Measurements from ENCODE around the gene GFI1B. TPM values are rescaled to one million over a fixed set of nuclear protein-coding genes. Genes with fewer than 3 reads are reported as not detected.

GFI1B gene
- total RNA-seq, 8 experiments from 2014 or later, result 0.09 to 0.85 (median 0.13) TPM; not detected in 2

DNA sequence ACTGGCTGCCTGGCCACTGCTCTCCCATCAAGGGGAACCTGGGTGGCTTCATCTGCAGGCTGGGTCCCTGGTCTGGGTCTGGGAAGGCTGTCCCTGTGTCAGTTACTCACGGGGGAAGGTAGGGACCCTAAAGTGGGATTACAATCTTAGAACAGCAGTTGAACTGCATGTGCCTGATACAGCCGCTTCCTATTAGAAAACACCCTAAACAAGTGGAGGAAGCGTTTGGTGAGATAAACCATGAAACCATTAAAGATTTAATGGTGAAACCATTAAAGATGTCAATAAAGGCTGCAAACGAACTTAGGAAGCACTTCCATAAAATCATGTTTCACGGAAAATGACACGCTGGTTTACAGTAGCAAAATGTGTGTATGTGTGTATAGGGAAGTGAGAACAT, 2.5 kb upstream of the GFI1B start:
- 20 to 74% (median 50%) methylated on average over 2 to 6 of the region's 6 CpGs; no CpG with 5 or more reads in 3 of the 10 experiments for WGBS, 10 experiments
- no peak overlapping the region for H3K4me3 ChIP-seq
- no peak overlapping the region for H3K27ac ChIP-seq
- ATAC-seq (replicated peaks in 6 of 8), result no peak
- in situ Hi-C loops (cut with MboI; ENCODE audit: low pct_unique_long_range_greater_than_20kb in 2 of 9, low sequenced_read_pairs in 9 of 9, unreplicated experiment in 9 of 9), result no loop called here
- peaks cover 3 to 7% of the 10 kb centered on the region in 2 donors for H3K4me1 ChIP-seq (replicated peaks in 1 of 2)

DNA sequence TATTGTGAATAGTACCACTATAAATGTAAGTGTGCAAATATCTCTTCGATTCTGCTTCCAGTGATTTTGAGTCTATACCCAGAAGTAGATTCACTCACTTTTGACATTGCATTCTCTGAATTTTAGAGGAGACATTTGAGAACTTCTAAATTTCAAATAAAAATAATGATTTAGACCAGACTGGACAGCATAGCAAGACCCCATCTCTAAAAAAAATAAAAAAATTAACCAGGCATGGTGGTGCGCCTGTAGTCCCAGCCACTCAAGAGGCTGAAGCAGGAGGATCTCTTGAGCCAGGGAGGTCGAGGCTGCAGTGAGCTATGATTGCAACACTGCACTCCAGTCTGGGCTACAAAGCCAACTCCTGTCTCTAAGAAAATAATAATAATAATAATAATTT, 1.9 kb upstream of the GFI1B start:
- no peak for ATAC-seq (replicated peaks in 6 of 8)
- 0 to 100% (median 80%) methylated on average over 1 to 3 of the region's 3 CpGs; no CpG with 5 or more reads in 1 of the 10 experiments for WGBS, 10 experiments

DNA sequence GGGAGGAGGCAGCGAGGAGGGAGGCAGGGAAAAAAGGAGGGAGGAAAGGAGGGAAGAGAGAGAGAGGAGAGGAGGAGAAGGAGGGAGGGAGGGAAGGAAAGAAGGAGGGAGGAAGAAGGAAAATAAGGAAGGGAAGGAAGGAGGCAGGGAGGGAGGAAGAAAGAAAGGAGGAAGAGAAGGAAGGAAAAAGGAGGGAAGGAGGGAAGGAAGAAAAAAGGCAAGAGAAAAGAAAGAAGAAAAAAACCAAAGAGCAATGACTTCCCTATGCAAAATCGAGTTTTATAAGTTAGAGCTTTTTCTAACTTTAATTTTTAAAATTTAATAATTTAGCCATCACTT, 413 bp upstream of the GFI1B start:
- Histone ChIP-seq H3K4me1 (replicated peaks in 1 of 2) (peaks cover 3 to 7% of the 10 kb centered on the region in 2 donors), H3K27ac (no peak overlapping the region), H3K4me3 (no peak overlapping the region)
- ATAC-seq (replicated peaks in 6 of 8), result no peak
- WGBS, 10 experiments, result 0 to 28% (median 7%) methylated on average over 1 to 2 of the region's 2 CpGs; no CpG with 5 or more reads in 1 of the 10 experiments
- in situ Hi-C loops (cut with MboI; ENCODE audit: low pct_unique_long_range_greater_than_20kb in 2 of 9, low sequenced_read_pairs in 9 of 9, unreplicated experiment in 9 of 9), result no loop called here

More for the DNA sequence above, 1.9 kb upstream of the GFI1B start:
- Histone ChIP-seq H3K27ac (no peak overlapping the region), H3K4me3 (no peak overlapping the region), H3K4me1 (replicated peaks in 1 of 2) (peaks cover 3 to 7% of the 10 kb centered on the region in 2 donors)
- in situ Hi-C loops (cut with MboI; ENCODE audit: low pct_unique_long_range_greater_than_20kb in 2 of 9, low sequenced_read_pairs in 9 of 9, unreplicated experiment in 9 of 9), result no loop called here

DNA sequence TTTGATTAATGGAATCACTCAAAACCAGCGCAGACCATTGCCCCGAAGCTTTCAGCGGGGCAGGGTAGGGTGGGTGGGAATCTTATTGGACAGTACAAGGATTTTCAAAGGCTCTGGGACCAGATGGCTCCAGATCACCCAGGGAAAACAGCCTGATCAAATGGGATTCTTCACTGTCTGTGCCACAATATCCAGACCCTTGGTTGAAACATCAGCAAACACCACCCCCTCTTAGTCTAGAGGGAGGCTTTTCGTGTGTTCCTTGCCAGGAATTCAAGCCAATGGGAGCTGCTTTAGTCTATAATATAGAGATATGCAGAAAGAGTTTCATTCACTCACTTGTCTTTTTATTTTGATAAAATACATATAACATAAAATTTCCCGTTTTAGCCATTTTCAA, 1.7 kb downstream of the GFI1B start:
- 14 to 100% (median 58%) methylated on average over 1 to 5 of the region's 5 CpGs; no CpG with 5 or more reads in 1 of the 10 experiments for WGBS, 10 experiments
- ATAC-seq (replicated peaks in 6 of 8), result no peak
- in situ Hi-C loops (cut with MboI; ENCODE audit: low pct_unique_long_range_greater_than_20kb in 2 of 9, low sequenced_read_pairs in 9 of 9, unreplicated experiment in 9 of 9), result no loop called here
- Histone ChIP-seq H3K4me1 (replicated peaks in 1 of 2) (peaks cover 3 to 7% of the 10 kb centered on the region in 2 donors), H3K4me3 (no peak overlapping the region), H3K27ac (no peak overlapping the region)

DNA sequence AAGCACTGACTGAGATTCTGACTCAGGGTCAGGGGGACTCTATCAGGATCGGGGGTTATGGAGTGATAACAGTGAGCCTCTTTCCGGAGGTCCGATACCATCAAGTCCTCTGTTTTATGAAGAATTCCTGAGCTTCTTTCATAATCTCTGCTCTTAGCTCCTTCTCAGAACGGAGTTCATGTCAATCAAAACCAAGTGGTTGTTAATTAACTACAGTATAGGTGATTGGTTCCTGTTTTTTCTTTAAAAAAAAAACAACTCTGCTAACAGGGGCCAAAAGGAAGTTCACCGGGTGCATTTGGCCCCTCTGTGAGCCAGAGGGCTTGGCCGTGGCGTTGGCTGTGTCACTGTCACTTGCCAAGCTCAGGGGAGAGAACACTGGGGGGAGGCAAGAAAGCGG, 4.0 kb downstream of the GFI1B start:
- 16 to 82% (median 60%) methylated on average over 3 to 6 of the region's 8 CpGs; no CpG with 5 or more reads in 4 of the 10 experiments for WGBS, 10 experiments
- in situ Hi-C loops (cut with MboI; ENCODE audit: low pct_unique_long_range_greater_than_20kb in 2 of 9, low sequenced_read_pairs in 9 of 9, unreplicated experiment in 9 of 9), result no loop called here
- Histone ChIP-seq H3K4me1 (replicated peaks in 1 of 2) (peaks cover 5 to 7% of the 10 kb centered on the region in 2 donors), H3K27ac (no peak overlapping the region), H3K4me3 (no peak overlapping the region)
- no peak for ATAC-seq (replicated peaks in 6 of 8)

DNA sequence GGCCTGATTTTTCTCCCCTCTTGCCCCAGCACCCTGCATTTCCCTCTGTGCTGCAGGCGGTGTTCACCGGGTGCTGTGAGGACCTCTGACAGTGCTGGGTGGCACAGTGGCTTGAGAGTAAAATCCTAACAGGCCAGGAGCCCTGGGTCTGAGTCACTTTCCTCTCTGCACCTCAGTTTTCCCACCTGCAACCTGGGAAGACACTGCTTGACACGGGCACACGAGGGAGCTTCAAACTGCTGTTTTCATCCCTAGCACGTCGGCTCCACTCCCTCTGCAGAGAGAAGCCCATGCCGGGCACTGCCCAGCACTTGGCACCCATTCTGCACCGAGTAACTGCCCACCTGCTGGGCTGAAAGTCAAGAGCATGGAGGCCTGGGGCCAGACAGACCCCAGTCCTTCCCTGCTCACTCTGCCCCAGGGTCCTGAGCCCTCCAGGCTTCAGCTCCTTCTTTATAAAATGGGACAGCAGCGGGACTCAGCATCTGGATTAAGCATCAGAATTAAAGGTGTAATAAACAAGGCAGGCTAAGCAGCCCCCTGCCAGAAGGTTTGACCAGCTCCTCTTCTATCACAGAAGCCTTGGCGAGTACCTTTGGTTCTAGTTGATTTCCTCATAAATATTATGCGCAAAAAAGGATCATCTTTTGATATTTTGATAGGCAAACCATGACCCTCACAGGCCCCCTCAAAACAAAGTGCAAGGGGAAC, 5.2 kb downstream of the GFI1B start:
- ATAC-seq (replicated peaks in 6 of 8), result no peak
- Histone ChIP-seq H3K27ac (no peak overlapping the region), H3K4me3 (no peak overlapping the region), H3K4me1 (replicated peaks in 1 of 2) (peaks cover 2 to 5% of the 10 kb centered on the region in 2 donors)
- 50 to 88% (median 66%) methylated on average over 2 to 3 of the region's 11 CpGs; no CpG with 5 or more reads in 4 of the 10 experiments for WGBS, 10 experiments
- in situ Hi-C loops (cut with MboI; ENCODE audit: low pct_unique_long_range_greater_than_20kb in 2 of 9, low sequenced_read_pairs in 9 of 9, unreplicated experiment in 9 of 9), result no loop called here

DNA sequence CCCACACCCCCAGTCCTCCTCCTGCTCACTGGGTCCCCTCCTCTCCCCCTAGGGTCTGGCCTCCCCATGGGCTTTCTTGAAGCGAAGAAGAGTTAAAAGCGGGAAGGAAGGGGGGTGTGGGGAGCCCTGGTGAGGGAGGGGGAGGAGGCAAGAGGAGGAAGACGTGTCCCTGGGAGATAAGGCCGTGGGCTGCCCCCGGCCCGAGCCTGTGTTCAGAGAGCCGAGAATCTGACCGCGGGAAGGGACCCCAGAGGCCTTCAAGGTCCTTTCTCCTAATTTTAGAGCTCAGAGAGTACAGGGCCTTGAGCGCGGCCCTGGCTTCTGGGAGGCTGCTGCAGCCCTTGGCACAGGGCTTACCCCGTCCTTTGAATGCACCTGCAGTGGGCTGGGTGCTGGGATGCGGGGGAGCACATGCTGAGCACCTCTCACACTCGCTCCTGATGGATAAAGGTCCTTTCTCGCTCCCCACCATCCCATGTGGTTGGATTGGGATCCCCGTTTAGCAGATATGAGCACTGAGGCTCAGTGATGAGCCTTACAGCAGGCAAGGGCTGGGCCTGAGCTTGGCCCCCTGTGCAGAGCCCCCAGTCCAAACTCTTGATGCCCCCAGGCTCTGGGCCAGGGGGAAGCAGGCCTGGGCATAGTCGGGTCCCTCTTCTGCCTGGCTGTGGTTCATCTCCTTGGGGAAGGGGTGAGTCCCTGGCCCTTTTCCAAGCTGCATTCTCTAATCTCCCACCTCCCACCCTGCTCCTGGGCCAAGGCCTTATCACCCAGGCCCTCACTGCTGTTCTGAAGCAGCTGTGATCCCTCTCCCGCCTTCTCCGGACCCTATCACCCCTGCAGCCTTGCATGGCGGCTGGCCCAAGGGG, 5.9 kb downstream of the GFI1B start:
- no peak overlapping the region for H3K27ac ChIP-seq
- no peak overlapping the region for H3K4me3 ChIP-seq
- in situ Hi-C loops (cut with MboI; ENCODE audit: low pct_unique_long_range_greater_than_20kb in 2 of 9, low sequenced_read_pairs in 9 of 9, unreplicated experiment in 9 of 9), result no loop called here
- WGBS, 10 experiments, result 60 to 100% (median 92%) methylated on average over 1 to 3 of the region's 20 CpGs; no CpG with 5 or more reads in 5 of the 10 experiments
- ATAC-seq (replicated peaks in 6 of 8), result no peak
- H3K4me1 ChIP-seq (replicated peaks in 1 of 2), result peaks cover 0 to 5% of the 10 kb centered on the region in 2 donors

DNA sequence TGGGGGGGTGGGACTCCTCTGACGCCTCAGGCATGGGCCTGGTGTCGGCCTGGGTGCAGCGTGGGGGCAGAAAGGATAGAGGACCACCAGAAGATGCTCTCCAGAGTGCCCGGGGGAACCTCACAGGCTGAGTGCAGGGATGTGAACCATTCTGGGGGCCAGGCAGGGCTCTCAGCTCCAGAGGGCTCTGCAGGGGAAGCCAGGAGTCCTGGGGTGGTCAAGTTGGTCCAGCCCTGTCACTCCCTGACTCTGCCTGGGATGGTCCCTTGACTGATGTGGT, 6.5 kb downstream of the GFI1B start:
- Histone ChIP-seq H3K27ac (no peak overlapping the region), H3K4me1 (replicated peaks in 1 of 2) (peaks cover 0 to 5% of the 10 kb centered on the region in 2 donors), H3K4me3 (no peak overlapping the region)
- ATAC-seq (replicated peaks in 6 of 8), result no peak
- in situ Hi-C loops (cut with MboI; ENCODE audit: low pct_unique_long_range_greater_than_20kb in 2 of 9, low sequenced_read_pairs in 9 of 9, unreplicated experiment in 9 of 9), result no loop called here
- 67% methylated on average over 3 of the region's 4 CpGs; no CpG with 5 or more reads in 9 of the 10 experiments for WGBS, 10 experiments

DNA sequence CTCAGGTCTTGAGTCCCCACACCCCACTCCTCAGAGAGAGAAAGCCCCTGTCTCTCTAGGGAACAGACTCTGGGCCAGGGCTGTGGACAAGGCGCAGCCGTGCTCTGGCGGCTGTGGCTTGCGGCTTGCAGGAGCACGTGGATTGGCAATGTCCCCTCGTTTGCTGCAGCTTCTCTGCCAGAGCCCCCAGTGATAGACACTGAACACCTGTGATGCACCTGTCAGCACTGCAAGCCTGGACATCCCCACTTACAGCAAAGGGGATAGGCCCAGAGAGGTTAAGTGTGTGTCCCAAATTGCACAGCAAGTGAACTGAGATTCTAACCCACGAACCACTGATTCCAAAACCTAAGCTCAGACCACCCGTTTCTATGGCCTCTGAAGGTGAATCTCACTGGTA, 7.0 kb downstream of the GFI1B start:
- in situ Hi-C loops (cut with MboI; ENCODE audit: low pct_unique_long_range_greater_than_20kb in 2 of 9, low sequenced_read_pairs in 9 of 9, unreplicated experiment in 9 of 9), result no loop called here
- 39 to 100% (median 40%) methylated on average over 2 to 3 of the region's 8 CpGs; no CpG with 5 or more reads in 7 of the 10 experiments for WGBS, 10 experiments
- Histone ChIP-seq H3K4me1 (replicated peaks in 1 of 2) (peaks cover 0 to 5% of the 10 kb centered on the region in 2 donors), H3K4me3 (no peak overlapping the region), H3K27ac (no peak overlapping the region)
- no peak for ATAC-seq (replicated peaks in 6 of 8)

DNA sequence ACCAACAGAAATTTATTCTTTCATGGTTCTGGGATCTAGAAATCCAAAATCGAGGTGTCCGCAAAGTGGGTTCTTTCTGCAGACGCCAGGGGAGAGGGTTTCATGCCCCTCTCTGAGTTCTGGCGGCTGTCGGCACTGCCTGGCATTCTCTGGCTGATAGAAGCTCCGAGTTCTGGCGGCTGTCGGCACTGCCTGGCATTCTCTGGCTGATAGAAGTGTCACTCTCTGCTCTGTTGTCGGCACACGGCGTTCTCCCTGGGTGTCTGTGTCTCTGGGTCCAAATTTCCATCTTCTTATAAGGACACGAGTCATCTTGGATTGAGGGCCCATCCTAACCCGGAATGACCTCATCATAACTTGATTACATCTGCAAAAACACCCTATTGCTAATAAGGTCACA, 7.6 kb downstream of the GFI1B start:
- Histone ChIP-seq H3K4me3 (no peak overlapping the region), H3K4me1 (replicated peaks in 1 of 2) (peaks cover 0 to 5% of the 10 kb centered on the region in 2 donors), H3K27ac (no peak overlapping the region)
- 17 to 85% (median 71%) methylated on average over 2 to 11 of the region's 13 CpGs; no CpG with 5 or more reads in 3 of the 10 experiments for WGBS, 10 experiments
- in situ Hi-C loops (cut with MboI; ENCODE audit: low pct_unique_long_range_greater_than_20kb in 2 of 9, low sequenced_read_pairs in 9 of 9, unreplicated experiment in 9 of 9), result no loop called here
- ATAC-seq (replicated peaks in 6 of 8), result no peak

DNA sequence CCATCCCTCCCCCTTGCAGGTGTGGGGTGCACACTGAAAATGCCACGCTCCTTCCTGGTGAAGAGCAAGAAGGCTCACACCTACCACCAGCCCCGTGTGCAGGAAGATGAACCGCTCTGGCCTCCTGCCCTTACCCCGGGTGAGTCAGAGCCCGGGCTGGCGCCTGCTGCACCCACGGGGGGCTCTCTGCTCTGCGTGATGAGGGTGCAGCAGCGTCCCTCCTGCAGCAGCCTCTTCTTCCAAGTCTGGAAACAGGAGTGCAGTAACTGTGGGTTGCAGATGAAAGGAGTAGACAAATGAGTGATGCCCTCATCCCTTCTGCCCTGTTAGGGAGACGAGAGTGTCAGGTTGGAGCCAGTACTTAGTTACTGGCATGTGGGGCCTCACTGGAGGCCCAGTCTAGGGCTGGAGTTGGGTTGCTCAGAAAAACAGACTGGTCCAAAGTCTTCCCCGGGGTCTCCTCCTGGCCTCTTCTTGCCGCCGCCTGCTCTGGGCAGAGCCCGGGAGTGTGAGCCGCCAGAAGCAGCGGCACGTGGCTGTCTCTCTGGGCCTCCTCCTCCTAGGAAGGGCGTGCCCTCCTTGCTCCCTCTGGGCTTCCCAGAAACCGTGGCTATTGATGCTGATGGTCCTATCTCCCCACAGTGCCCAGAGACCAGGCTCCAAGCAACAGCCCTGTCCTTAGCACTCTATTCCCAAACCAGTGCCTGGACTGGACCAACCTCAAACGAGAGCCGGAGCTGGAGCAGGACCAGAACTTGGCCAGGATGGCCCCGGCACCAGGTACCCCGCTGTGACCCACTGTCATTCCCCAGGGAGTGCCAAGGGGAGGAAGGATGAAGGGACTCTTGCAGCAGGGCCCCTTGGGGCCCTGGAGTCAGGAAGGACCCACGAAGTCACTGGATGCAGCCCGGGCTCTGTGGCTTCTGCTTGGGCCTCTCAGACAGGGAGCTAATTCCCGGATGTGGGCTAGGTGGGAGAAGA, 8.4 kb downstream of the GFI1B start:
- peak; percentile 33 to 97 (median 54) for ATAC-seq (replicated peaks in 6 of 8)
- Histone ChIP-seq H3K4me3 (no peak overlapping the region), H3K4me1 (replicated peaks in 1 of 2) (peaks cover 0 to 5% of the 10 kb centered on the region in 2 donors), H3K27ac (no peak overlapping the region)
- WGBS, 10 experiments, result 0 to 80% (median 60%) methylated on average over 1 to 10 of the region's 26 CpGs; no CpG with 5 or more reads in 3 of the 10 experiments
- in situ Hi-C loops (cut with MboI; ENCODE audit: low pct_unique_long_range_greater_than_20kb in 2 of 9, low sequenced_read_pairs in 9 of 9, unreplicated experiment in 9 of 9), result no loop called here

DNA sequence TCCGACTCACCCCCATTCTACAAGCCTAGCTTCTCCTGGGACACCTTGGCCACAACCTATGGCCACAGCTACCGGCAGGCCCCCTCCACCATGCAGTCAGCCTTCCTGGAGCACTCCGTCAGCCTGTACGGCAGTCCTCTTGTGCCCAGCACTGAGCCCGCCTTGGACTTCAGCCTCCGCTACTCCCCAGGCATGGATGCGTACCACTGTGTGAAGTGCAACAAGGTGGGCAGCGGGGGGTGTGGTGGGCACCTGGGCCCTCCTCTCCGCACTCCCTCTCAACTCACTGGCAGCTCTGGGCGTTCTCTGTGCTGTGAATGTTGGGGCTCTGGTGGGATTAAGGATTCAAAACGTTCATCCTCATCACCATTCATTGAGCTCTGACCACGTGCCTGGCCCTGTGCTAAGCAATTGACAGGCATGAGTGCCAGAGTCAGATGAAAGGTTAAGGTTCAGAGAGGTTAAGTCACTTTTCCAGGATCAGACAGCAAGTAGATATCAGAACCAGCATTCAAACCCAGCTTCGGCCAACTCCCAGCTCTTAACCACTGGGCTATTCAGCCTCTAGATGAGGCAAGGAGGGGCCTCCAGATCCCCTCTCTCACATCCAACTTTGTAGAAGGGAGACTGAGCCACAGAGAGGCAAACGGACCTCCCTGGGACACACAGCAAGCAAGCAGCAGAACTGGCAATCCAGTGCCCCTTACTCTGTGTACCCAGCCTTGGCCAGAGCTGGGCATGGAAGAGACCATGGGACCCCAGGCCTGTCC, 9.9 kb downstream of the GFI1B start:
- in situ Hi-C loops (cut with MboI; ENCODE audit: low pct_unique_long_range_greater_than_20kb in 2 of 9, low sequenced_read_pairs in 9 of 9, unreplicated experiment in 9 of 9), result no loop called here
- no peak overlapping the region for H3K27ac ChIP-seq
- peaks cover 0 to 5% of the 10 kb centered on the region in 2 donors for H3K4me1 ChIP-seq (replicated peaks in 1 of 2)
- no peak overlapping the region for H3K4me3 ChIP-seq
- WGBS, 10 experiments, result 29 to 100% (median 63%) methylated on average over 1 to 6 of the region's 14 CpGs; no CpG with 5 or more reads in 3 of the 10 experiments
- no peak for ATAC-seq (replicated peaks in 6 of 8)

Data from motor neuron (in vitro differentiated cells).